PC-9 (cell line): ENCODE results near the gene ZNF488. TPM values are rescaled to one million over a fixed set of nuclear protein-coding genes. Genes with fewer than 3 reads are reported as not detected.

Source experiments
- BruUV-seq: library from RNA; stranded (reverse); fragments of 400-500 nt; replicated peaks from 2 replicates; lab custom pipeline; 2021; lab: Mats Ljungman, UMichigan
- CTCF ChIA-PET: fragments of 300-600 bp; sonication (Branson Sonifier 250); formaldehyde crosslinking; loops from one replicate; lab custom pipeline; 2022; ENCODE audit warnings: antibody characterized with exemption; lab: Charles Lee
- POLR2A ChIA-PET: fragments of 300-600 bp; sonication (Branson Sonifier 250); formaldehyde crosslinking; loops from one replicate; lab custom pipeline; 2022; ENCODE audit warnings: antibody characterized with exemption; ENCODE audit not compliant: unreplicated experiment; lab: Charles Lee
- DNase-seq, 2 experiments: peaks; one replicate each; pipeline versions ENCODE4 v3.0.0 to v3.0.0-alpha.2; 2015 to 2022; ENCODE audit warnings: mixed read lengths in 1 of 2
- H2AFZ ChIP-seq: fragments of 200-600 bp; sonication (generic); 2 replicates; pipeline ENCODE4 v1.8.1; 2017; ENCODE audit warnings: antibody characterized with exemption
- H3F3A ChIP-seq: fragments of 200-600 bp; sonication (generic); 2 replicates; pipeline ENCODE4 v1.8.1; 2017; ENCODE audit warnings: antibody characterized with exemption, mild to moderate bottlenecking, low read depth; ENCODE audit not compliant: insufficient read depth
- H3K27ac ChIP-seq: fragments of 200-600 bp; sonication (generic); 2 replicates; pipeline ENCODE4 v1.6.1; 2016; ENCODE audit warnings: mixed run types
- H3K27me3 ChIP-seq: fragments of 200-600 bp; sonication (generic); 2 replicates; pipeline ENCODE4 v1.6.1; 2016; ENCODE audit warnings: low read depth, mixed run types; ENCODE audit not compliant: insufficient read depth
- H3K36me3 ChIP-seq: fragments of 200-600 bp; sonication (generic); 2 replicates; pipeline ENCODE4 v1.6.1; 2016; ENCODE audit warnings: low read depth, mixed run types
- H3K4me1 ChIP-seq: fragments of 200-600 bp; sonication (generic); replicated peaks from 2 replicates; pipeline ENCODE4 v1.6.1; 2016; ENCODE audit warnings: mixed run types; ENCODE audit not compliant: insufficient read depth
- H3K4me2 ChIP-seq: fragments of 200-600 bp; sonication (generic); 2 replicates; pipeline ENCODE4 v1.6.1; 2017; ENCODE audit warnings: mixed run types
- H3K4me3 ChIP-seq: fragments of 200-600 bp; sonication (generic); 2 replicates; pipeline ENCODE4 v1.6.1; 2016; ENCODE audit warnings: mixed run types
- H3K79me2 ChIP-seq: fragments of 200-600 bp; sonication (generic); 2 replicates; pipeline ENCODE4 v1.6.1; 2017; ENCODE audit warnings: low read depth, mixed run types
- H3K9me2 ChIP-seq: fragments of 200-600 bp; sonication (generic); 2 replicates; pipeline ENCODE4 v1.8.1; 2017; ENCODE audit warnings: mild to moderate bottlenecking; ENCODE audit not compliant: insufficient read depth
- H3K9me3 ChIP-seq: fragments of 200-600 bp; sonication (generic); 2 replicates; pipeline ENCODE4 v1.8.1; 2016; ENCODE audit warnings: low read depth; ENCODE audit not compliant: insufficient read depth
- H4K20me1 ChIP-seq: fragments of 200-600 bp; sonication (generic); 2 replicates; pipeline ENCODE4 v1.8.1; 2017; ENCODE audit not compliant: insufficient read depth
- EZH2 ChIP-seq: fragments of 200-600 bp; sonication (generic); IDR thresholded peaks from 2 replicates; pipeline ENCODE4 v1.8.0; 2017; ENCODE audit warnings: antibody characterized with exemption, low read depth
- intact Hi-C: fragments of 100-400 bp; cut with micrococcal nuclease; formaldehyde crosslinking; loops from one replicate; pipeline ENCODE4 v1.10.0; 2022; ENCODE audit not compliant: unreplicated experiment
- total RNA-seq: library from RNA; stranded (reverse); gene quantifications from 2 replicates; pipeline ENCODE4 v1.2.3, GENCODE V29; 2021
- TF ChIP-seq, protein P1 (sequence below): fragments of 200-600 bp; sonication (generic); conservative IDR thresholded peaks from 2 replicates; pipeline ENCODE4 v1.6.1; 2017; ENCODE audit warnings: mixed run types, antibody characterized with exemption, mild to moderate bottlenecking, moderate library complexity

Gene ZNF488
- total RNA-seq, 1 experiment from 2014 or later = 18.1 TPM

- H3K27me3 ChIP-seq = no peaks in the 10 kb centered on the region
- peaks cover 83% of the 10 kb centered on the region for H3K4me1 ChIP-seq
- H3K4me3 ChIP-seq = no peak overlapping the region
- TF ChIP-seq, protein P1, sequence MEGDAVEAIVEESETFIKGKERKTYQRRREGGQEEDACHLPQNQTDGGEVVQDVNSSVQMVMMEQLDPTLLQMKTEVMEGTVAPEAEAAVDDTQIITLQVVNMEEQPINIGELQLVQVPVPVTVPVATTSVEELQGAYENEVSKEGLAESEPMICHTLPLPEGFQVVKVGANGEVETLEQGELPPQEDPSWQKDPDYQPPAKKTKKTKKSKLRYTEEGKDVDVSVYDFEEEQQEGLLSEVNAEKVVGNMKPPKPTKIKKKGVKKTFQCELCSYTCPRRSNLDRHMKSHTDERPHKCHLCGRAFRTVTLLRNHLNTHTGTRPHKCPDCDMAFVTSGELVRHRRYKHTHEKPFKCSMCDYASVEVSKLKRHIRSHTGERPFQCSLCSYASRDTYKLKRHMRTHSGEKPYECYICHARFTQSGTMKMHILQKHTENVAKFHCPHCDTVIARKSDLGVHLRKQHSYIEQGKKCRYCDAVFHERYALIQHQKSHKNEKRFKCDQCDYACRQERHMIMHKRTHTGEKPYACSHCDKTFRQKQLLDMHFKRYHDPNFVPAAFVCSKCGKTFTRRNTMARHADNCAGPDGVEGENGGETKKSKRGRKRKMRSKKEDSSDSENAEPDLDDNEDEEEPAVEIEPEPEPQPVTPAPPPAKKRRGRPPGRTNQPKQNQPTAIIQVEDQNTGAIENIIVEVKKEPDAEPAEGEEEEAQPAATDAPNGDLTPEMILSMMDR = no peak
- TF ChIP-seq EZH2 = no peak
- CTCF ChIA-PET = no interaction called here
- no peak overlapping the region for H3K27ac ChIP-seq
- no TSS peak for BruUV-seq
- no peaks in the 10 kb centered on the region for H3K9me2 ChIP-seq
- POLR2A ChIA-PET = no interaction called here
- no peak overlapping the region for H2AFZ ChIP-seq
- no peaks in the 10 kb centered on the region for H3K9me3 ChIP-seq
- intact Hi-C loops = no loop called here
- peaks cover 20% of the 10 kb centered on the region for H3K79me2 ChIP-seq
- H3F3A ChIP-seq = peaks cover 52% of the 10 kb centered on the region
- no peaks in the 10 kb centered on the region for H3K36me3 ChIP-seq
- DNase-seq = no peak
- peak overlapping the region; percentile 92 for H3K4me2 ChIP-seq
- no peaks in the 10 kb centered on the region for H4K20me1 ChIP-seq
Observed at GRCh38 chr10:47410271-47410670, 26.2 kb upstream of the ZNF488 start.

- H3F3A ChIP-seq = peaks cover 55% of the 10 kb centered on the region
- peaks cover 87% of the 10 kb centered on the region for H3K4me1 ChIP-seq
- CTCF ChIA-PET = no interaction called here
- DNase-seq = no peak
- no peak overlapping the region for H3K27ac ChIP-seq
- no peak overlapping the region for H3K4me3 ChIP-seq
- no peaks in the 10 kb centered on the region for H3K9me3 ChIP-seq
- H3K4me2 ChIP-seq = peak overlapping the region; percentile 92
- H3K36me3 ChIP-seq = no peaks in the 10 kb centered on the region
- no peak overlapping the region for H2AFZ ChIP-seq
- no TSS peak for BruUV-seq
- H4K20me1 ChIP-seq = no peaks in the 10 kb centered on the region
- peaks cover 20% of the 10 kb centered on the region for H3K79me2 ChIP-seq
- POLR2A ChIA-PET = no interaction called here
- TF ChIP-seq, protein P1 = no peak
- no peak for TF ChIP-seq EZH2
- no peaks in the 10 kb centered on the region for H3K9me2 ChIP-seq
- intact Hi-C loops = no loop called here
- no peaks in the 10 kb centered on the region for H3K27me3 ChIP-seq
Observed at GRCh38 chr10:47409866-47410256, 25.8 kb upstream of the ZNF488 start.

DNA sequence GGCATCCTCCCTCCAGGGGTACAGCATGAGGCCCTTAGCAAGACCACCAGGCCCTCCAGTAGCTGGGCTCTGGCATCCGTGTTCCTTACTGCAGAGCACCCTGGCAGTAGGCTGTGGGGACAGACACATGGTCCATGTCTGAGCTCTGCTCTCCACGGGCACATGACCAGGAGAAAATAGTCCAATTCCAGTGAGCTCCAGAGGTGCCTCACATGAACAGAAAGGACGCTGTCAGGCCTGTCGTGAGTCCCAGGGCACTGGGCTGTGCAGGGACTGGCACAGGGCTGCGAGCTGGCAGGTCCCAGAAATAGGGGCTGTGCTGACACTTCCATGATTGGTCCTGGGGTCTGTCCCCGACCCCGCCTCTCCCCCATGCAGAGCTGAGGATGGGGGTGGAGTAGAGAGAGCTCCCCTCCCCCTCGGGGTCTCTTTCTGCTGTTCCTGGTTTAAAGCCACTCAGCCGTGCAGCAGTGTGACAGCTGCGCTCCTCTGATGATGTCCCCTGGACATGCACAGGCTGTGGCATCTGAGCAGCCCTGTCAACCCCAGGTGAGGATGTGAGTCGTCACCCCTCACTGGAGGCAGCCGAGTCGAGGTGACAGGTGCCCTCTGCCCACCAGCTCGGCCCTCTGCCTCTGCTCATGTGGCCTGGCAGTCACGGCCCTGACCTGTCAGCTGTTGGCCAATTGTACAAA is 25.2 kb upstream of the ZNF488 start:
- no peaks in the 10 kb centered on the region for H3K9me3 ChIP-seq
- peaks cover 90% of the 10 kb centered on the region for H3K4me1 ChIP-seq
- H2AFZ ChIP-seq = no peak overlapping the region
- H3K4me2 ChIP-seq = peak overlapping the region; percentile 92
- no peaks in the 10 kb centered on the region for H3K36me3 ChIP-seq
- H3K27me3 ChIP-seq = no peaks in the 10 kb centered on the region
- H3K27ac ChIP-seq = peak overlapping the region; percentile 12; the same call in 1 of the 2 replicates
- intact Hi-C loops = no loop called here
- ChIA-PET POLR2A (interaction anchor here (0.5 to 0.9 kb wide), 4 partner anchors 25 to 1421 kb away, joined by 3 to 5 read pairs (median 4); partner anchors contain the start of gene ZNF488), CTCF (no interaction called here)
- BruUV-seq = no TSS peak
- H3K4me3 ChIP-seq = peak overlapping the region; percentile 66; the same call in 1 of the 2 replicates
- no peak for DNase-seq
- peaks cover 20% of the 10 kb centered on the region for H3K79me2 ChIP-seq
- TF ChIP-seq, protein P1 = no peak
- TF ChIP-seq EZH2 = no peak
- no peaks in the 10 kb centered on the region for H4K20me1 ChIP-seq
- no peaks in the 10 kb centered on the region for H3K9me2 ChIP-seq
- H3F3A ChIP-seq = peaks cover 57% of the 10 kb centered on the region
